ENCODE results near the gene FAM241A.

The FAM241A gene

DNA sequence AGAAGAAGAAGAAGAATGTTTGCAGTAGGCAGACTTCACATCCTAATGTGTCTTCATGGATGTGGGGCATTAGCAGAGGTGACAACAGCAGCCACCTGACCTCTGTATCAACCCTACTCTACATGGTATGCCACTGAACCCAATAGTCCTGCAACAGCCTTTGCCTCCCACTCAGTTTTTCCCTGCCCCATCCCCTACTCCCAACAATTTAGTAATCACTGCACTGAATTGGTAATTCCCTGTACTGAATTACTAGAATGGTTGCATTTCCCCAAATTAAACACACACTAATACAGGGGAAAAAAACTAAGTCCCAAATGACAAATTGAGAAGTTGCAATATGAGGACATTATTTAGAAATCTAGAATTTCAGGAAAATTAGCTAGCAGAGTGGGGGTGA, 31.4 kb upstream of the FAM241A start:
- Histone ChIP-seq H3K4me3 (ENCODE audit: low read length) (no peak overlapping the region), H3K4me1 (ENCODE audit: insufficient read depth, low read length) (no peaks in the 10 kb centered on the region), H3K9me3 (ENCODE audit: insufficient read depth, low read depth, low read length) (no peaks in the 10 kb centered on the region), H3K36me3 (ENCODE audit: insufficient read depth, low read length) (no peaks in the 10 kb centered on the region), H3K27ac (ENCODE audit: low read depth, low read length) (no peak overlapping the region), H3K9ac (ENCODE audit: low read depth, low read length) (no peak overlapping the region), H3K27me3 (ENCODE audit: insufficient read depth, low read length) (no peaks in the 10 kb centered on the region)

DNA sequence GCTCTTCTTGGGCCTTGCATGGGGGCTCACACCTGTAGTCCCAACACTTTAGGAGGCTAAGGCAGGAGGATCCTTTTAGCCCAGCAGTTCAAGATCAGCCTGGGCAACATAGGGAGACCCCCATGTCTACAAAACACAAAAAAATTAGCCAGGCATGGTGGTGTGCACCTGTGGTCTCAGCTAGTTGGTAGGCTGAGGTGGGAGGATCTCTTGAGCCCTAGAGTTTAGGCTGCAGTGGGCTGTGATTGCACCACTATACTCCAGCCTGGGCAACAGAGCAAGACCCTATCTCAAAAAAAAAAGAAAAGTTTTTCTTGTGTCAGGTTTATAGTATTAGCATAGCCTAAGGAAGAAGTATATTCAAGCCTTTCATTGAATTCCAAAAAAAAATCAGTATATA, 30.8 kb upstream of the FAM241A start:
- Histone ChIP-seq H3K27ac (ENCODE audit: low read depth, low read length) (no peak overlapping the region), H3K4me3 (ENCODE audit: low read length) (no peak overlapping the region), H3K36me3 (ENCODE audit: insufficient read depth, low read length) (no peaks in the 10 kb centered on the region), H3K27me3 (ENCODE audit: insufficient read depth, low read length) (no peaks in the 10 kb centered on the region), H3K9ac (ENCODE audit: low read depth, low read length) (no peak overlapping the region), H3K4me1 (ENCODE audit: insufficient read depth, low read length) (no peaks in the 10 kb centered on the region), H3K9me3 (ENCODE audit: insufficient read depth, low read depth, low read length) (no peaks in the 10 kb centered on the region)

DNA sequence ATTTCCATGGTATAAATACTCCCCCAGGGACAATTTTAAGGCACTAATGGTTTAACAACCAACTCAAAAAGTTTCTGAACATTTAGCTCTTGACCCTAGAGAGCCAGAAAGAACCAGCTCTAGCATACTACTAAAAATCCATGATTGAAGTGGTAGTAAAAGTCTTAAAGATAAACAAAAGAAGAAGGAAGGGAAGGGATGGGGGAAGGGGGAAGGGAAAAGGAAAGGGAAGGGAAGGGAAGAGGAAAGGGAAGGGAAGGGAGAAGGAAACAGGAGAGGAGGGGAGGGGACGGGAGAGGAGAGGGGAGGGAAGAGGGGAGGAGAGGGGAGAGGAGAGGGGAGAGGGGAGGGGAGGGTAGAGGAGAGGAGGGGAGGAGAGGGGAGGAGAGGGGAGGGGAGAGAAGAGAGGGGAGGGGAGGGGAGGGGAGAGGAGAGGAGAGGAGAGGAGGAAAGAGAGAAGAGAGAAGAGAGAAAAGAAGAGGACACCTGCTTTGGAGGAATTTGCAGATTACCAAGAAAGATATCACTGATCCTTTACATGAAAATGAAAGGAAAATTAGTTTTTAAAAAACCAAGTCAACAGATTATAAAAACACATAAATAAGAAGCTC, 26.4 kb upstream of the FAM241A start:
- no peak overlapping the region for H3K9ac ChIP-seq (ENCODE audit: low read depth, low read length)
- H3K4me3 ChIP-seq (ENCODE audit: low read length): no peak overlapping the region
- no peaks in the 10 kb centered on the region for H3K9me3 ChIP-seq (ENCODE audit: insufficient read depth, low read depth, low read length)
- H3K27me3 ChIP-seq (ENCODE audit: insufficient read depth, low read length): no peaks in the 10 kb centered on the region
- H3K27ac ChIP-seq (ENCODE audit: low read depth, low read length): no peak overlapping the region
- WGBS: no CpG with 5 or more reads among the region's 1 CpG
- no peaks in the 10 kb centered on the region for H3K36me3 ChIP-seq (ENCODE audit: insufficient read depth, low read length)
- no peaks in the 10 kb centered on the region for H3K4me1 ChIP-seq (ENCODE audit: insufficient read depth, low read length)

DNA sequence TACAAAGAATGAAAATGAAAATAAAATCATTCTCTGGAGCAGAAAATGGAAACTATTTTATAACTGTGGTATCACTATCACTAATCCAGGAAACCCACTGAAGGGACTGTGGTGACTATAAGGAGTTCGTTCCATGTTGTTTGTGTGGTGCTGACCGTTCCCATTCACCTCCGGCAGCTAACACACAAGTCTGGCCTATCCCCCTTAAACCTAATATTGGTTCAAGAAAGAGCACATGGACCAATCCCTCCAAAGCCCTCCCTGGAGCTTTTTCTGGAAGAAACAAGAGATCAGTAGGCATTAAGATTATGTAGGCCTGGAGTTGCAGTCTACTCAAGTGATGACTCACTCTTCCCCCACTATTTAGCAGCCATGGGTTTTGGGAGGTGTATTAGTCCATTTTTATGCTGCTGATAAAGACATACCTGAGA, 25.9 kb upstream of the FAM241A start:
- no peaks in the 10 kb centered on the region for H3K4me1 ChIP-seq (ENCODE audit: insufficient read depth, low read length)
- H3K4me3 ChIP-seq (ENCODE audit: low read length): no peak overlapping the region
- no peak overlapping the region for H3K9ac ChIP-seq (ENCODE audit: low read depth, low read length)
- WGBS: 88% methylated on average over 3 of the region's 3 CpGs
- H3K27ac ChIP-seq (ENCODE audit: low read depth, low read length): no peak overlapping the region
- H3K9me3 ChIP-seq (ENCODE audit: insufficient read depth, low read depth, low read length): no peaks in the 10 kb centered on the region
- no peaks in the 10 kb centered on the region for H3K27me3 ChIP-seq (ENCODE audit: insufficient read depth, low read length)
- no peaks in the 10 kb centered on the region for H3K36me3 ChIP-seq (ENCODE audit: insufficient read depth, low read length)

DNA sequence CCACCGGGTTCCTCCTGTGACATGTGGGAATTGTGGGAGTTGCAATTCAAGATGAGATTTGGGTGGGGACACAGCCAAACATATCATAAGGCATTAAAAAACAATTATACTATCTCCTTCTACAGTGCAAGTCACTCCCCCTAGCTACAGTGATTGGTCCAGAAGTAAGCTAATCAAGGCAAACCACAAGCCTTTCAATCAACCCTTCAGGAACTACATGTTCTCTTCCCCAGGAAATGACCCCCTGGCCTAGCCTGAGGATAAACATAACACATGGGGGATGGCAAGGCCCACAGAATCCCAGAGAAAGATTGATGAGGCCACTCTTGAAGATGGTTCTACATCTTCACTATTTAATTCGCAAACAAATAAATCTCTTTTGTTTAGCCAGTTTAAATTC, 25.2 kb upstream of the FAM241A start:
- Histone ChIP-seq H3K9me3 (ENCODE audit: insufficient read depth, low read depth, low read length) (no peaks in the 10 kb centered on the region), H3K27ac (ENCODE audit: low read depth, low read length) (no peak overlapping the region), H3K4me3 (ENCODE audit: low read length) (no peak overlapping the region), H3K36me3 (ENCODE audit: insufficient read depth, low read length) (no peaks in the 10 kb centered on the region), H3K9ac (ENCODE audit: low read depth, low read length) (no peak overlapping the region), H3K4me1 (ENCODE audit: insufficient read depth, low read length) (no peaks in the 10 kb centered on the region), H3K27me3 (ENCODE audit: insufficient read depth, low read length) (no peaks in the 10 kb centered on the region)
- 92% methylated on average over 1 of the region's 2 CpGs for WGBS

DNA sequence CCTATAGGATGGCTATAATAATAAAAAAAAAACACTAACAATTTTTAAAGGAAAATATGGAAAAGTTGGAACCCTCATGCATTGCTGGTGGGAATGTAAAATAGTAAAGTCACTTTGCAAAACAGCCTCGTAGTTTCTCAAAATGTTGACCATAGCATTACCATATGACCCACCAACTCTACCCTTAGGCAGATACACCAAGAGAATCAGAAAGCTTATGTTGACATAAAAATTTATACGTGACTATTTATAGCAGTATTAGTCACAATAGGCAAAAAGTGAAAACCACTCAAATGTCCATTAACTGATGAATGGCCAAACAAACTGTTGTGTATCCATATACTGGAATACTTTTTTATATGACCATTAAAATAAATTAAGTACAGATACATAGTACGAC, 19.8 kb upstream of the FAM241A start:
- 100% methylated on average over 2 of the region's 3 CpGs for WGBS
- no peak overlapping the region for H3K4me3 ChIP-seq (ENCODE audit: low read length)
- H3K27ac ChIP-seq (ENCODE audit: low read depth, low read length): no peak overlapping the region
- H3K9me3 ChIP-seq (ENCODE audit: insufficient read depth, low read depth, low read length): no peaks in the 10 kb centered on the region
- no peaks in the 10 kb centered on the region for H3K27me3 ChIP-seq (ENCODE audit: insufficient read depth, low read length)
- peaks cover 38% of the 10 kb centered on the region for H3K4me1 ChIP-seq (ENCODE audit: insufficient read depth, low read length)
- H3K9ac ChIP-seq (ENCODE audit: low read depth, low read length): no peak overlapping the region
- H3K36me3 ChIP-seq (ENCODE audit: insufficient read depth, low read length): no peaks in the 10 kb centered on the region

DNA sequence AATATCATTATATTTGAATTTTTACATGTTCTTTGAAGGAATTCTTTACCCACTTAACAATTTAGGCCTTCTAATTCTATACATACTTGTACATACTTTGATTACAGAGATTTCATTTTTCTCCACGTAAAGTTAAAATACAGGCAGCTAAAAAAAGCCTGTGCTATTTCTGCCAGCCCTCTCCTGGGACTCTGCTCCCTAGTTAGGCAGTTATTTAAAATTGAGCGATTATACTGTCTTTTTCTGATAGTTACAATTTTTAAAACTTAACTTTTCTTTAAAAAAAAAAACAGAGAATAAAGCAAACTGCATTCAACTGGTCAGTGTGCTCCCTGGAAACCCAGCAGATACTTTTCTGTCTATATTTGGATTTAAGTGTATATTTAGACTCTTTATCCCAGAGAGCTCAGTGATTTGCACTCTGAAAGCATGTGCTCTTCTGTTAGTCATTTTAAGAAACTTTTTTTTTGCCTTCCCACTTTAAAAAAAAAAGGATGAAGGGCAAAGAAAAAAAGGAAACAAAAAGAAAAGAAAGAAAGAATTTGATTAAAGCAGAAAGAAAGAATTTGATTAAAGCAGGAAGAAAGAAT, 18.1 kb upstream of the FAM241A start:
- H3K9me3 ChIP-seq (ENCODE audit: insufficient read depth, low read depth, low read length): no peaks in the 10 kb centered on the region
- H3K4me3 ChIP-seq (ENCODE audit: low read length): no peak overlapping the region
- no peak overlapping the region; the same call in 1 of the 2 replicates for H3K9ac ChIP-seq (ENCODE audit: low read depth, low read length)
- peaks cover 48% of the 10 kb centered on the region for H3K4me1 ChIP-seq (ENCODE audit: insufficient read depth, low read length)
- H3K27ac ChIP-seq (ENCODE audit: low read depth, low read length): peak overlapping the region; percentile 80
- 88% methylated on average over 2 of the region's 2 CpGs for WGBS
- no peaks in the 10 kb centered on the region for H3K36me3 ChIP-seq (ENCODE audit: insufficient read depth, low read length)
- no peaks in the 10 kb centered on the region for H3K27me3 ChIP-seq (ENCODE audit: insufficient read depth, low read length)

DNA sequence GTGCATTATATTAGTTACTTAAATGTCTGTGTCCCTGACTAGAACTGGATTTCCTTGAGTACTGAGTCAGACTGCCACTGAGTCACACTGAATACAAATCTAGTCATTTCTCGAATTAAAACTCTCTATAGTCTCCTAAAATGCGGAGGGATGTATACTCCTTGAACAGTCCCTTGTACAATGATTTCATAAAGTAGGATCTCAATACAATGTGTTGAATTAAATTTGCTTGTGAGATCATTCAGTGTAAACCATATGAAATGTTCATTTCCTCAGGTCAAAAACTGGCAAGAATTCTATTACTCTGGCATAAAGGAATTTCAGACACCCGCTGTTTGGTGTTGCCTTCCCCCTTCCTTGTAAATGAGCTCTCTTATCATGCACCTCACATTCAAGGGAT, 17.5 kb upstream of the FAM241A start:
- no peaks in the 10 kb centered on the region for H3K9me3 ChIP-seq (ENCODE audit: insufficient read depth, low read depth, low read length)
- H3K4me1 ChIP-seq (ENCODE audit: insufficient read depth, low read length): peaks cover 48% of the 10 kb centered on the region
- peak overlapping the region; percentile 21; the same call in 1 of the 2 replicates for H3K9ac ChIP-seq (ENCODE audit: low read depth, low read length)
- WGBS: 47% methylated on average over 2 of the region's 3 CpGs
- H3K27ac ChIP-seq (ENCODE audit: low read depth, low read length): peak overlapping the region; percentile 80
- H3K27me3 ChIP-seq (ENCODE audit: insufficient read depth, low read length): no peaks in the 10 kb centered on the region
- H3K4me3 ChIP-seq (ENCODE audit: low read length): no peak overlapping the region
- no peaks in the 10 kb centered on the region for H3K36me3 ChIP-seq (ENCODE audit: insufficient read depth, low read length)

DNA sequence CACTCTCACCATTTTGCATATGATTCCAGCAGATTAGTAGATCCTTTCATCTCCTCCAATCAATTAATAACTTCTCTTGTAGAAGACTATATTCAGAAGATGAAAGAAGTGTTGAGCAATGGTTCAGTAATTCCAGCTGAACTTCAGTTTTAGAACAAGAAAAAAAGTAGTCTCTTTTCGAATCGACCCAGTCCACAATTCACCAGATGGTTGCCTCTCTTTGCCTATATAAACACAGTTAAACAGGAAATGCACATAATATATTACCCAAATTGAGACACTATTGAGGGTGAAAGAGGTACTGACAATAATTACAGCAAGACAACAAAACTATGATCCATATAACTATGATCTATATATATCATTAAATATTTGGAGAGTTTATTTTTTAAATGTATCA, 16.8 kb upstream of the FAM241A start:
- H3K27ac ChIP-seq (ENCODE audit: low read depth, low read length): peak overlapping the region; percentile 77; the same call in 1 of the 2 replicates
- H3K4me1 ChIP-seq (ENCODE audit: insufficient read depth, low read length): peaks cover 48% of the 10 kb centered on the region

DNA sequence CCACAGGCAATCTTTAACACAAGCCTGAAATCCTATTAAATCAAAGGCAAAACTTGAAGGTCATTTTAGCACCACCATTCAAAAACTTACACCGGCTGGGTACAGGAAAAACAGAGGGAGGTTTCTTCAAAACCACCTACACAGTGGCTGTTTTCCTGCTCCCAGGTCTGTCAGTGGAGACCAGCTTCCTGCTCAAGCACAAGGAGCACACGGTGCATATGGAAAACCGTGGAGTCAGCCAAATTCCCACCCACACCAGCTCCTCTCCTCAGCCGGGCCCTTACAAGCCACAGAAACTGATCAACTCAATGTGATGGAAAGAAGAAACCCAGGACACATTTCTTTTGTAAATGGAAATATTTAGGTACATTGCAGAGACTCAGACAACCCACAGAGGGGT, 14.3 kb upstream of the FAM241A start:
- H3K36me3 ChIP-seq (ENCODE audit: insufficient read depth, low read length): no peaks in the 10 kb centered on the region
- H3K4me1 ChIP-seq (ENCODE audit: insufficient read depth, low read length): peaks cover 48% of the 10 kb centered on the region
- H3K27ac ChIP-seq (ENCODE audit: low read depth, low read length): peak overlapping the region; percentile 22; the same call in 1 of the 2 replicates
- H3K9me3 ChIP-seq (ENCODE audit: insufficient read depth, low read depth, low read length): no peaks in the 10 kb centered on the region
- H3K9ac ChIP-seq (ENCODE audit: low read depth, low read length): no peak overlapping the region
- 18% methylated on average over 3 of the region's 4 CpGs for WGBS
- H3K27me3 ChIP-seq (ENCODE audit: insufficient read depth, low read length): no peaks in the 10 kb centered on the region
- no peak overlapping the region for H3K4me3 ChIP-seq (ENCODE audit: low read length)

More for the DNA sequence above, 16.8 kb upstream of the FAM241A start:
- Histone ChIP-seq H3K4me3 (ENCODE audit: low read length) (no peak overlapping the region), H3K9ac (ENCODE audit: low read depth, low read length) (no peak overlapping the region), H3K36me3 (ENCODE audit: insufficient read depth, low read length) (no peaks in the 10 kb centered on the region), H3K9me3 (ENCODE audit: insufficient read depth, low read depth, low read length) (no peaks in the 10 kb centered on the region), H3K27me3 (ENCODE audit: insufficient read depth, low read length) (no peaks in the 10 kb centered on the region)
- 41% methylated on average over 2 of the region's 2 CpGs for WGBS

DNA sequence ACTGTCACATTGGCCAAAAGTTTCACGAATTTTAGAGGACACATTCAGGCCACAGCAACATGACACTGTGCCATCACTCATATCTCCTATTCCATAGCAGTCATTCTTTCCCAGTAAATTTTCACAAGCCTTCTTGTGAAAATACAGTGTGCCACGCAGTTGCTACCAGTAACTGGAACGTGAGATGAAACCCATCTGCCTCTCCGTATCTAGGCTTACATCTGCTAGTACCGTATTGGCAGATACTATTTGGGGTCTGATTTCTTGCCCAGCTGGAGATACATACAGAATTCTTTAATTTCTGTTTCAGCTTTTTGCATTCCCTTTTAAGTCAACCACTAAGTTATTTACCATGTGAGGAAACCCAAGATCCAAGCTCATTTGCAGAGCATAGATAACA, 8.7 kb upstream of the FAM241A start:
- Histone ChIP-seq H3K27ac (ENCODE audit: low read depth, low read length) (no peak overlapping the region), H3K4me1 (ENCODE audit: insufficient read depth, low read length) (no peaks in the 10 kb centered on the region), H3K36me3 (ENCODE audit: insufficient read depth, low read length) (no peaks in the 10 kb centered on the region), H3K9ac (ENCODE audit: low read depth, low read length) (no peak overlapping the region), H3K9me3 (ENCODE audit: insufficient read depth, low read depth, low read length) (no peaks in the 10 kb centered on the region), H3K4me3 (ENCODE audit: low read length) (no peak overlapping the region), H3K27me3 (ENCODE audit: insufficient read depth, low read length) (no peaks in the 10 kb centered on the region)
- 94% methylated on average over 5 of the region's 5 CpGs for WGBS

DNA sequence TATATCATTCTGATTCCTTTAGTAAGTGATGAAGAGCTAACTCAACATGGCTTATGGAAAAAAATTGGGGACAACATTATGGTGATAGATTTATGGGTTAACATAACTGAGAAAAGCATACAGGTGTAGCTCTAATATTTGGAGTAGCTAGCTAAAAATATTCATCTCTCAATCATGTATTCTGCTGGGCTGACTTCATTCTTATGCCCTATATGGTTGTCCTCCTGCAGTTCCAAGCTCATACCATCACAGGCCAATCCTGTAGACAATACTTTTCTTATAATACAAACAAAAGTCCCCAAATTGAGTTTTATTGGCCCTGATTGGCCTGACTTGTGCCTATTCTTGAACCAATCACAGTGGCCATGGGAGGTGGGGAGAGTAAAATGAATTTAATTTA, 6.7 kb upstream of the FAM241A start:
- Histone ChIP-seq H3K36me3 (ENCODE audit: insufficient read depth, low read length) (no peaks in the 10 kb centered on the region), H3K9ac (ENCODE audit: low read depth, low read length) (no peak overlapping the region), H3K4me3 (ENCODE audit: low read length) (no peak overlapping the region), H3K27me3 (ENCODE audit: insufficient read depth, low read length) (no peaks in the 10 kb centered on the region), H3K4me1 (ENCODE audit: insufficient read depth, low read length) (no peaks in the 10 kb centered on the region), H3K9me3 (ENCODE audit: insufficient read depth, low read depth, low read length) (no peaks in the 10 kb centered on the region), H3K27ac (ENCODE audit: low read depth, low read length) (no peak overlapping the region)
